ENCODE data around the gene ACP7. TPM values are rescaled to one million over a fixed set of nuclear protein-coding genes. Genes with fewer than 3 reads are reported as not detected.

ACP7 gene
- total and polyA plus RNA-seq, 9 of the 15 experiments (the other 6 are each of a cell fraction or from before 2014, with no cell fraction given), result not detected

DNA sequence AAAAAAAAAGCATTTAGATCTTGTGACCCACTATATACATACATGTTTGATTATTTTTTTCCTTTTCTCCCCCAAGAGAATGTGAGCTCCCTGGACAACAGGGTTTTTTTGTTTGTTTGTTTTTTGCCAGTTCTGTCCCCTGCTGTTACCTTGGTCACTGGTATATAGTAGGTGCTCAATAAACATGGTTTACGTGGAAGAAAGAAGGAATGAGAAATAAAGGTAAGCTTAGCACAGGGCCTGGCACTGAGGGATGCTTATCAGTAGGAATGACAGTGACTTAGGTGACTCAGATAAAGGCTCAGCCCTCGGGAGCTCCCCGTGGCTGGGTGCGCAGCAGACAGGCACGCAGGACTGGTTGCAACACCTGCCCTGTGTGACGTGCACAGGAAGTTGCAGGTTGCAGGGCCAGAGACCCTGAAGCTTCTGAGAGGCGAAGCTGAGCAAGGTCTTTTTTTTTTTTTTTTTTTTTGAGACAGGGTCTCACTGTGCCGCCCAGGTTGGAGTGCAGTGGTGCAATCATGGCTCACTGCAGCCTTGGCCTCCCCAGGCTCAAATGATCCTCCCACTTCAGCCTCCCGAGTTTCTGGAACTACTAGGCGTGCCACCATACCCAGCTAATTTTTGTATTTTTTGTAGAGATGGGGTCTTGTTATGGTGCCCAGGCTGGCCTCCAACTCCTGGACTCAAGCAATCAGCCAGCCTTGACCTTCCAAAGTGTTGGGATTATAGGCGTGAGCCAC lies 31.1 kb downstream of the ACP7 start:
- CTCF ChIA-PET (ENCODE audit: low intra/inter-chr PET ratio), result interaction anchor here (0.6 kb wide), 1 partner anchor 290 kb away, joined by 3 read pairs; no protein-coding TSS in a partner anchor
- intact Hi-C loops (cut with micrococcal nuclease) (no loop called here), in situ Hi-C loops (cut with MboI) (loop anchor here (10.0 kb wide), 1 partner anchor 150 kb away; no protein-coding TSS in a partner anchor)
- TF ChIP-seq, protein P1, sequence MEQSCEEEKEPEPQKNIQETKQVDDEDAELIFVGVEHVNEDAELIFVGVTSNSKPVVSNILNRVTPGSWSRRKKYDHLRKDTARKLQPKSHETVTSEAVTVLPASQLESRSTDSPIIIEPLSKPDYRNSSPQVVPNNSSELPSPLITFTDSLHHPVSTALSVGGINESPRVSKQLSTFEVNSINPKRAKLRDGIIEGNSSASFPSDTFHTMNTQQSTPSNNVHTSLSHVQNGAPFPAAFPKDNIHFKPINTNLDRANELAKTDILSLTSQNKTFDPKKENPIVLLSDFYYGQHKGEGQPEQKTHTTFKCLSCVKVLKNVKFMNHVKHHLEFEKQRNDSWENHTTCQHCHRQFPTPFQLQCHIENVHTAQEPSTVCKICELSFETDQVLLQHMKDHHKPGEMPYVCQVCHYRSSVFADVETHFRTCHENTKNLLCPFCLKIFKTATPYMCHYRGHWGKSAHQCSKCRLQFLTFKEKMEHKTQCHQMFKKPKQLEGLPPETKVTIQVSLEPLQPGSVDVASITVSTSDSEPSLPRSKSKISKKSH (CRISPR knock-in tag; IDR thresholded peaks at IDR 0.05), result no peak
- TF ChIP-seq CEBPB (tag; IDR thresholded peaks at IDR 0.05) (peak; percentile 49; the same call in 1 of the 2 replicates), NRF1 (conservative IDR thresholded peaks at IDR 0.05 in 1 of 2, IDR thresholded peaks at IDR 0.05 in 1 of 2) (peak; percentile 52 to 63), ZNF121 (CRISPR knock-in tag; conservative IDR thresholded peaks at IDR 0.05) (peak; percentile 59)
- Histone ChIP-seq H3K9me3 (replicated peaks; ENCODE audit: control insufficient read depth, insufficient read depth, low read depth, low read length) (no peaks in the 10 kb centered on the region), H3K9me1 (ENCODE audit: control insufficient read depth, insufficient read depth, low read length) (no peaks in the 10 kb centered on the region), H3K27me3 (ENCODE audit: control insufficient read depth in 2 of 2, insufficient read depth in 2 of 2, low read length in 2 of 2) (peaks cover 6 to 25% of the 10 kb centered on the region in 2 experiments; a peak in 3 of 5 replicates), H3K4me2 (ENCODE audit: insufficient read depth, low read length) (no peak overlapping the region), H2AFZ (ENCODE audit: low read depth, low read length) (no peak overlapping the region), H3K27ac (ENCODE audit: extremely low read depth, low read depth, low read length) (no peak overlapping the region), H3K9ac (ENCODE audit: insufficient read depth in 1 of 2, low read depth in 2 of 2, low read length in 2 of 2) (no peak overlapping the region), H3K79me2 (ENCODE audit: control insufficient read depth, insufficient read depth, low read length) (no peaks in the 10 kb centered on the region), H3K4me1 (replicated peaks in 1 of 2; ENCODE audit: control insufficient read depth in 2 of 2, insufficient read depth in 2 of 2, low read length in 2 of 2) (peaks cover 0 to 14% of the 10 kb centered on the region in 2 experiments; a peak in 3 of 5 replicates), H3K4me3 (no peak overlapping the region), H3K36me3 (ENCODE audit: control insufficient read depth, insufficient read depth, low read length) (no peaks in the 10 kb centered on the region), H4K20me1 (replicated peaks; ENCODE audit: control insufficient read depth, insufficient read depth, low read length) (no peaks in the 10 kb centered on the region)
- WGBS (ENCODE audit: insufficient coverage, low coverage, missing lambda C conversion rate), result 5% methylated on average over 11 of the region's 11 CpGs
- no TSS peak for BruUV-seq (replicated peaks)
- FAIRE-seq (no peak), DNase-seq (ENCODE audit: extremely low read depth in 1 of 4, low spot score in 3 of 4) (peak in 2 of 4 experiments; percentile 20 to 23), ATAC-seq (no peak)
- POLR2A ChIA-PET, result interaction anchor here (0.8 kb wide), 1 partner anchor 13 kb away, joined by 3 read pairs; no protein-coding TSS in a partner anchor

Data from K562 (cell line).